H1 (cell line): ENCODE results near the gene DNAAF3. TPM values are rescaled to one million over a fixed set of nuclear protein-coding genes. Genes with fewer than 3 reads are reported as not detected.

Experiments used
- CTCF ChIA-PET: fragments of 300-600 bp; sonication (Branson Sonifier 250); formaldehyde crosslinking; loops from one replicate; lab custom pipeline; 2021; ENCODE audit not compliant: partially characterized antibody; lab: Charles Lee
- POLR2A ChIA-PET: fragments of 300-600 bp; sonication (Branson Sonifier 250); formaldehyde crosslinking; loops from one replicate; lab custom pipeline; 2021; ENCODE audit warnings: inconsistent platforms; ENCODE audit not compliant: partially characterized antibody; lab: Charles Lee
- DNase-seq, 2 experiments: peaks; one replicate each; pipeline versions ENCODE4 v3.0.0 to v3.0.0-alpha.2; 2010 to 2022; ENCODE audit warnings: low spot score in 2 of 2, low read depth in 1 of 2, mixed read lengths in 1 of 2
- FAIRE-seq: peaks from 2 replicates; lab custom pipeline; 2011; peaks lifted over from hg19 to GRCh38; lab: Jason Lieb, UNC
- H2AFZ ChIP-seq: 2 replicates; pipeline ENCODE4 v1.8.1; 2012; ENCODE audit warnings: low read length, inconsistent platforms
- H2AK5ac ChIP-seq: 2 replicates; pipeline ENCODE4 v1.6.1; 2013; ENCODE audit warnings: low read depth, low read length
- H2BK120ac ChIP-seq: replicated peaks from 2 replicates; pipeline ENCODE3; 2013; ENCODE audit warnings: low read depth, low read length, inconsistent platforms
- H2BK12ac ChIP-seq: 2 replicates; pipeline ENCODE4 v1.6.1; 2013; ENCODE audit warnings: low read depth, low read length
- H2BK15ac ChIP-seq: 2 replicates; pipeline ENCODE4 v1.6.1; 2013; ENCODE audit warnings: low read length
- H2BK20ac ChIP-seq: 2 replicates; pipeline ENCODE4 v1.6.1; 2013; ENCODE audit warnings: low read length
- H2BK5ac ChIP-seq: 2 replicates; pipeline ENCODE4 v1.6.1; 2013; ENCODE audit warnings: low read depth, low read length
- H3K14ac ChIP-seq: 2 replicates; pipeline ENCODE4 v1.6.1; 2013; ENCODE audit warnings: inconsistent platforms; ENCODE audit not compliant: insufficient read length
- H3K18ac ChIP-seq: 2 replicates; pipeline ENCODE4 v1.6.1; 2013; ENCODE audit warnings: low read length; ENCODE audit errors: extremely low read depth
- H3K23ac ChIP-seq: 2 replicates; pipeline ENCODE4 v1.6.1; 2013; ENCODE audit warnings: inconsistent platforms; ENCODE audit not compliant: insufficient read length
- H3K23me2 ChIP-seq: 2 replicates; pipeline ENCODE4 v1.6.1; 2013; ENCODE audit warnings: low read depth, low read length
- H3K27ac ChIP-seq: 2 replicates; pipeline ENCODE4 v1.6.1; 2011; ENCODE audit warnings: low read depth, low read length, inconsistent platforms
- H3K27me3 ChIP-seq, 4 experiments: replicated peaks in 1 of 4; 1 replicate in 1 of 4; 2 replicates in 3 of 4; pipeline versions ENCODE4 v1.6.1 to v1.8.1; 2011 to 2013; ENCODE audit warnings: low read length in 3 of 4, mild to moderate bottlenecking in 3 of 4, inconsistent platforms in 2 of 4, mixed read lengths in 2 of 4, moderate library complexity in 1 of 4; ENCODE audit not compliant: control insufficient read depth in 3 of 4, insufficient read depth in 3 of 4; ENCODE audit errors: extremely low read depth in 1 of 4
- H3K36me3 ChIP-seq, 4 experiments: 2 replicates each; pipeline versions ENCODE4 v1.6.1 to v1.8.1; 2011 to 2013; ENCODE audit warnings: mild to moderate bottlenecking in 4 of 4, low read length in 3 of 4, moderate library complexity in 2 of 4, control low read depth in 1 of 4, inconsistent platforms in 1 of 4; ENCODE audit not compliant: insufficient read depth in 4 of 4, control insufficient read depth in 2 of 4
- H3K4ac ChIP-seq: replicated peaks from 2 replicates; pipeline ENCODE3; 2013; ENCODE audit warnings: low read length, low read depth, mixed read lengths, inconsistent platforms; ENCODE audit not compliant: insufficient read length
- H3K4me1 ChIP-seq, 4 experiments: replicated peaks in 1 of 4; 1 replicate in 1 of 4; 2 replicates in 3 of 4; pipeline versions ENCODE4 v1.6.1 to v1.8.1; 2011 to 2013; ENCODE audit warnings: low read length in 3 of 4, inconsistent platforms in 2 of 4, mixed read lengths in 1 of 4; ENCODE audit not compliant: insufficient read depth in 4 of 4, control insufficient read depth in 3 of 4
- H3K4me2 ChIP-seq, 2 experiments: 2 replicates each; pipeline versions ENCODE4 v1.6.1 to v1.8.1; 2011 to 2013; ENCODE audit warnings: low read depth in 2 of 2, low read length in 2 of 2, control low read depth in 1 of 2, inconsistent platforms in 1 of 2, mild to moderate bottlenecking in 1 of 2; ENCODE audit not compliant: insufficient read depth in 1 of 2
- H3K4me3 ChIP-seq, 4 experiments: fragments of 200-600, 300-600 bp in 1 of 4; sonication (generic), shearing (Covaris generic), sonication (Bioruptor Twin) in 1 of 4; 2 replicates each; pipeline versions ENCODE4 v1.5.1 to v1.8.1; 2011 to 2016; ENCODE audit warnings: low read length in 4 of 4, low read depth in 3 of 4, control low read depth in 2 of 4, inconsistent platforms in 2 of 4, mild to moderate bottlenecking in 2 of 4, mixed read lengths in 1 of 4, moderate library complexity in 1 of 4; ENCODE audit not compliant: insufficient read depth in 2 of 4; ENCODE audit errors: extremely low read depth in 1 of 4
- H3K56ac ChIP-seq: replicated peaks from 2 replicates; pipeline ENCODE3; 2013; ENCODE audit warnings: low read depth, mild to moderate bottlenecking, mixed read lengths, low read length, inconsistent platforms; ENCODE audit not compliant: insufficient read length
- H3K79me1 ChIP-seq: 2 replicates; pipeline ENCODE4 v1.6.1; 2013; ENCODE audit warnings: low read depth, low read length, control low read depth
- H3K79me2 ChIP-seq, 2 experiments: 2 replicates each; pipeline versions ENCODE4 v1.6.1 to v1.8.1; 2012 to 2013; ENCODE audit warnings: low read length in 2 of 2, mild to moderate bottlenecking in 2 of 2, inconsistent platforms in 1 of 2; ENCODE audit not compliant: insufficient read depth in 2 of 2, control insufficient read depth in 1 of 2
- H3K9ac ChIP-seq, 4 experiments: replicated peaks in 1 of 4; 1 replicate in 1 of 4; 2 replicates in 3 of 4; pipeline versions ENCODE4 v1.6.1 to v1.8.1; 2011 to 2013; ENCODE audit warnings: low read depth in 3 of 4, low read length in 3 of 4, control low read depth in 2 of 4, mild to moderate bottlenecking in 2 of 4, moderate library complexity in 2 of 4, inconsistent platforms in 1 of 4; ENCODE audit errors: extremely low read depth in 1 of 4
- H3K9me3 ChIP-seq, 2 experiments: 2 replicates each; pipeline versions ENCODE4 v1.6.1 to v1.8.1; 2012 to 2013; ENCODE audit warnings: mild to moderate bottlenecking in 2 of 2, moderate library complexity in 2 of 2, control low read depth in 1 of 2, inconsistent platforms in 1 of 2, low read depth in 1 of 2, low read length in 1 of 2, mixed read lengths in 1 of 2; ENCODE audit not compliant: insufficient read depth in 2 of 2
- H4K20me1 ChIP-seq, 2 experiments: replicated peaks in 1 of 2; 2 replicates each; pipeline versions ENCODE3 to v1.8.1; 2011 to 2013; ENCODE audit warnings: inconsistent platforms in 2 of 2, low read length in 2 of 2, mild to moderate bottlenecking in 1 of 2; ENCODE audit not compliant: insufficient read depth in 2 of 2, control insufficient read depth in 1 of 2
- H4K5ac ChIP-seq: 2 replicates; pipeline ENCODE4 v1.6.1; 2013; ENCODE audit warnings: low read length, low read depth, mixed read lengths, inconsistent platforms; ENCODE audit not compliant: insufficient read length
- H4K8ac ChIP-seq: 2 replicates; pipeline ENCODE4 v1.8.0; 2013; ENCODE audit warnings: mild to moderate bottlenecking, moderate library complexity, low read length, inconsistent platforms; ENCODE audit not compliant: insufficient read depth; ENCODE audit errors: extremely low read depth
- H4K91ac ChIP-seq: replicated peaks from 2 replicates; pipeline ENCODE3; 2013; ENCODE audit warnings: low read length, mixed read lengths, inconsistent platforms; ENCODE audit not compliant: insufficient read length
- BACH1 ChIP-seq: IDR thresholded peaks from 2 replicates; pipeline ENCODE4 v1.6.1; 2012; ENCODE audit warnings: low read length, improper control_type of control experiment
- EP300 ChIP-seq, 2 experiments: IDR thresholded peaks; 1 replicate in 1 of 2; 2 replicates in 1 of 2; pipeline ENCODE4 v1.6.1; 2011 to 2012; ENCODE audit warnings: low read depth in 2 of 2, low read length in 2 of 2, mild to moderate bottlenecking in 2 of 2, borderline replicate concordance in 1 of 2, inconsistent platforms in 1 of 2, moderate library complexity in 1 of 2
- KDM4A ChIP-seq: IDR thresholded peaks from one replicate; pipeline ENCODE4 v1.7.1; 2012; ENCODE audit warnings: low read depth, mild to moderate bottlenecking, moderate library complexity, low read length, inconsistent platforms; ENCODE audit not compliant: severe bottlenecking
- RXRA ChIP-seq: IDR thresholded peaks from 2 replicates; pipeline ENCODE4 v1.6.1; 2011; ENCODE audit warnings: low read depth, mild to moderate bottlenecking, low read length, moderate library complexity; ENCODE audit not compliant: insufficient read depth
- SIN3A ChIP-seq, 2 experiments: IDR thresholded peaks in 1 of 2; conservative IDR thresholded peaks in 1 of 2; 2 replicates each; pipeline ENCODE4 v1.6.1; 2011 to 2012; ENCODE audit warnings: low read length in 2 of 2, improper control_type of control experiment in 1 of 2, low read depth in 1 of 2, mild to moderate bottlenecking in 1 of 2
- TEAD4 ChIP-seq: IDR thresholded peaks from 2 replicates; pipeline ENCODE4 v1.6.1; 2012; ENCODE audit warnings: low read depth, low read length, inconsistent platforms, mixed read lengths
- ZNF274 ChIP-seq: IDR thresholded peaks from 2 replicates; pipeline ENCODE4 v1.7.0; 2012; ENCODE audit warnings: low read length, borderline replicate concordance; ENCODE audit errors: extremely low read depth
- WGBS, 2 experiments: shearing (Covaris generic) in 1 of 2; methylation state at CpG; one replicate each; pipeline versions ENCODE4 v1.1.6 to v1.1.7; 2013 to 2015; ENCODE audit warnings: low lambda C conversion rate in 2 of 2, mixed read lengths in 2 of 2, inconsistent platforms in 1 of 2, low coverage in 1 of 2, missing lambda C conversion rate in 1 of 2; ENCODE audit not compliant: insufficient replicate concordance in 2 of 2, insufficient coverage in 1 of 2, insufficient read length in 1 of 2; ENCODE audit errors: extremely low coverage in 1 of 2, missing lambda C conversion rate in 1 of 2; 5-methylcytosine and 5-hydroxymethylcytosine counted together
- polyA plus RNA-seq, 7 experiments: library from polyadenylated mRNA; depleted of rRNA in 3 of 7; stranded (reverse) in 5 of 7; unstranded in 2 of 7; fragments of >200 nt in 5 of 7; fragments of 200-250 nt in 2 of 7; gene quantifications; 1 replicate in 5 of 7; 2 replicates in 1 of 7; 4 replicates in 1 of 7; pipeline versions ENCODE4 v1.2.1 to v1.2.3, GENCODE V29; 2011 to 2013; ENCODE audit warnings: missing spikeins in 2 of 7, mixed read lengths in 2 of 7
- total RNA-seq: library from RNA; stranded (reverse); fragmentation: NEBNext Ultra II Directional; extraction: Animal tissue kit (Norgen Biotek cat#: 25700); gene quantifications from 2 replicates; pipeline ENCODE4 v1.2.1, GENCODE V29; 2021
- TF ChIP-seq, protein P1 (sequence below): IDR thresholded peaks from 2 replicates; pipeline ENCODE4 v1.6.1; 2012; ENCODE audit warnings: inconsistent platforms

Gene DNAAF3
- total and polyA plus RNA-seq, 2 of the 8 experiments (the other 6 are each of a cell fraction or from before 2014, with no cell fraction given): 5.4 to 8.0 TPM

DNA sequence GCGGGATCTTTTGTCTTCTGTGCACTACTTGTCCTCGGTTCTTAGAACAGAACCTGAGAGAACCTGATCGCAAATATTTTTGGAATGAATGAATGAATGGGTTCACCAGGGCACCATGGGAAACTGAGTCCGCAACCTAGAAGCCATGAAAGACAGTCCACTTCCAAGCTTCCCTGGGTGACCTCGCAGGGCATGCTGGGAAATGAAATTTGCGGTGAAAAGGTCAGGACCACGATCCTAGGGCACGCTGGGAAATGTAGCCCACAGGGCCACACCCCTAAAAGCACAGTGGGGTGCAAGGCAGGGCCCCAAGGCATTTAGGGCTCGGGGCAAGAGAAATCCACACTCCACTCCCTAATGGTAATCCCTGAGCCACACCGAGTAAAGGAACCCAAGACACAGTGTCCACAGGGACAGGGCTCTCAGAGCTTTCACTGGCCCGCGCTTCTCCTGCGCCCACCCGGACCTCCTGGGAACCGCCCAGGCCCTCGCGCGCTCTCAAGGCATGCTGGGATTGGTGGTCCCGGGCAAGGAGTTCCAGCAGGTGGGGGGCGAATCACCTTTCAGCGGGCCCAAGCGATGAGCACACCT is 47.9 kb downstream of the DNAAF3 start:
- CTCF ChIA-PET: interaction anchor here (0.8 to 2.4 kb wide), 9 partner anchors 12 to 47 kb away, joined by 3 to 7 read pairs (median 3); no protein-coding TSS in a partner anchor
- peaks cover 17 to 21% of the 10 kb centered on the region in 2 experiments for H4K20me1 ChIP-seq
- H4K8ac ChIP-seq: peak overlapping the region; percentile 88; the same call in 1 of the 2 replicates
- 2% methylated on average over 22 of the region's 22 CpGs; no CpG with 5 or more reads in 1 of the 2 experiments for WGBS, 2 experiments
- H3K36me3 ChIP-seq: no peaks in the 10 kb centered on the region
- H2BK20ac ChIP-seq: no peak overlapping the region
- H2BK15ac ChIP-seq: no peak overlapping the region
- POLR2A ChIA-PET: interaction anchor here (0.8 to 6.4 kb wide), 23 partner anchors 8 to 653 kb away, joined by 3 to 72 read pairs (median 4); partner anchors contain the start of genes BRSK1, HSPBP1 and ZNF628
- peak overlapping the region; percentile 84 for H2BK12ac ChIP-seq
- H3K9ac ChIP-seq: peak overlapping the region in 3 of 4 experiments; percentile 28 to 83 (median 48); a peak in 6 of 7 replicates
- DNase-seq (peak; percentile 73 to 94), FAIRE-seq (peak; percentile 99)
- no peak overlapping the region for H3K4ac ChIP-seq
- peaks cover 0 to 28% of the 10 kb centered on the region in 2 experiments; a peak in 2 of 4 replicates for H3K79me2 ChIP-seq
- peak overlapping the region; percentile 93 for H4K5ac ChIP-seq
- peaks cover 0 to 20% (median 14%) of the 10 kb centered on the region in 4 experiments; a peak in 5 of 7 replicates for H3K4me1 ChIP-seq
- H3K4me2 ChIP-seq: peak overlapping the region; percentile 73 to 99
- H3K9me3 ChIP-seq: no peaks in the 10 kb centered on the region
- H3K4me3 ChIP-seq: peak overlapping the region; percentile 69 to 89 (median 79)
- H3K27me3 ChIP-seq: no peaks in the 10 kb centered on the region
- peak overlapping the region; percentile 98 for H2AFZ ChIP-seq
- H3K79me1 ChIP-seq: peaks cover 20% of the 10 kb centered on the region
- H3K56ac ChIP-seq: no peak overlapping the region
- H3K18ac ChIP-seq: peak overlapping the region; percentile 97
- H2BK5ac ChIP-seq: peak overlapping the region; percentile 93
- no peak overlapping the region for H3K23ac ChIP-seq
- peaks cover 17% of the 10 kb centered on the region for H3K23me2 ChIP-seq
- no peak overlapping the region for H3K14ac ChIP-seq
- peak overlapping the region; percentile 87 for H4K91ac ChIP-seq
- H2BK120ac ChIP-seq: no peak overlapping the region
- H3K27ac ChIP-seq: 0 out of 2 replicates have a peak overlapping the region, but pooled peaks have one; percentile 46
- no peak overlapping the region for H2AK5ac ChIP-seq
- TF ChIP-seq SIN3A (conservative IDR thresholded peaks at IDR 0.05 in 1 of 2, IDR thresholded peaks at IDR 0.05 in 1 of 2; ENCODE audit: low read depth in 1 of 2, low read length in 2 of 2) (peak; percentile 38 to 59; a peak in 2 of 4 replicates), TEAD4 (peak; percentile 42; the same call in 1 of the 2 replicates), RXRA (0 out of 2 replicates have a peak, but pooled peaks have one; percentile 88), BACH1 (peak; percentile 66; the same call in 1 of the 2 replicates), ZNF274 (no peak), KDM4A (peak; percentile 88), EP300 (IDR thresholded peaks at IDR 0.05; ENCODE audit: borderline replicate concordance in 1 of 2, low read depth in 2 of 2, low read length in 2 of 2) (no peak)
- TF ChIP-seq, protein P1, sequence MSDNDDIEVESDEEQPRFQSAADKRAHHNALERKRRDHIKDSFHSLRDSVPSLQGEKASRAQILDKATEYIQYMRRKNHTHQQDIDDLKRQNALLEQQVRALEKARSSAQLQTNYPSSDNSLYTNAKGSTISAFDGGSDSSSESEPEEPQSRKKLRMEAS: peak; percentile 59
